ENCODE measurements around the gene ACSF3. TPM values are rescaled to one million over a fixed set of nuclear protein-coding genes. Genes with fewer than 3 reads are reported as not detected.

Gene ACSF3
- total and polyA plus RNA-seq, 4 experiments from 2014 or later: 30.4 to 71.2 (median 50.0) TPM

DNA sequence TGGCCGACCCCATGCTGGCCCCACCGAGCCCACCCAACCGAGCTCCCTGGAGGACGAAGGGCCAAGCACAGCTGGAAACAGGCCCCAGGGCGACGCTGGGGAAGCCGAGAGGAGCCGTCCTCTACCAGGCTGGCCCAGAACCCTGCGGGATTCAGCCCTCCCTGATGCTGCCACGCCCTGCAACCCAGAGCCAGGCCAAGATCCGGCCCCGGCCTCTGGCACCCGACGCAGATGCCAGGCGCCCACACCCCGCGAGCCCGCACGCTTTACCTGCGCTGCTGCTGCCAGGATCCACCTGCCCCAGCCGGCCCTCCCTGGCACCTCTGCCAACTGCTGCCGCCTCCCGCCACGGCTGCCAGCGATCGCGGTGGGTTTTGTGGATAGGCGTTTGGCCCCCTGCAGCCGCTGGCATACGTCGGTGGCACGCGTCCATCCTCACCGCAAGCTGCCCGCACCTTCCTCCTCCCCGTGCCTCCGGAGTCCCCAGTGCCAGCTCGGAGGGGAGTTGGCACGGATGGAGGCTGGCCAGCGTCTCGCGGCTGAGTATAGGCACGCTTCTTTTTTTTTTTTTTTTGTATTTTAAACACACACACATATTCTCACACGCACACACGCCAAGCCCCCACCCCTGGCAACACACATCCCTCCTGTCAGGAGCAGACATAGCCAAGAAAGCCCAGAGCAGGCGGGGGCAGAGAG is 41.3 kb upstream of the ACSF3 start:
- Histone ChIP-seq H3K9me3 (ENCODE audit: control insufficient read depth in 1 of 2, low read length in 2 of 2) (no peaks in the 10 kb centered on the region), H3K27ac (ENCODE audit: low read depth, low read length) (no peak overlapping the region), H3K4me1 (ENCODE audit: insufficient read depth, low read length) (no peaks in the 10 kb centered on the region), H3K27me3 (ENCODE audit: insufficient read depth, low read length) (no peaks in the 10 kb centered on the region), H3K36me3 (ENCODE audit: insufficient read depth, low read length) (no peaks in the 10 kb centered on the region), H3K4me3 (ENCODE audit: low read length in 2 of 2) (no peak overlapping the region)
- CTCF ChIA-PET (ENCODE audit: partially characterized antibody): no interaction called here
- H3K27ac Mint-ChIP-seq: peak overlapping the region in 4 of 7 donors; percentile 42 to 94 (median 88)
- POLR2A ChIA-PET (ENCODE audit: partially characterized antibody): no interaction called here
- peak overlapping the region; percentile 68 to 85 (median 82) for H3K4me3 Mint-ChIP-seq
- no peaks in the 10 kb centered on the region for H3K36me3 Mint-ChIP-seq
- H3K27me3 Mint-ChIP-seq: no peaks in the 10 kb centered on the region
- intact Hi-C loops (cut with micrococcal nuclease): no loop called here
- no peaks in the 10 kb centered on the region for H3K9me3 Mint-ChIP-seq
- H3K4me1 Mint-ChIP-seq: peaks cover 0 to 4% (median 1%) of the 10 kb centered on the region in 4 donors
- DNase-seq: peak in 1 of 5 donors; percentile 9

DNA sequence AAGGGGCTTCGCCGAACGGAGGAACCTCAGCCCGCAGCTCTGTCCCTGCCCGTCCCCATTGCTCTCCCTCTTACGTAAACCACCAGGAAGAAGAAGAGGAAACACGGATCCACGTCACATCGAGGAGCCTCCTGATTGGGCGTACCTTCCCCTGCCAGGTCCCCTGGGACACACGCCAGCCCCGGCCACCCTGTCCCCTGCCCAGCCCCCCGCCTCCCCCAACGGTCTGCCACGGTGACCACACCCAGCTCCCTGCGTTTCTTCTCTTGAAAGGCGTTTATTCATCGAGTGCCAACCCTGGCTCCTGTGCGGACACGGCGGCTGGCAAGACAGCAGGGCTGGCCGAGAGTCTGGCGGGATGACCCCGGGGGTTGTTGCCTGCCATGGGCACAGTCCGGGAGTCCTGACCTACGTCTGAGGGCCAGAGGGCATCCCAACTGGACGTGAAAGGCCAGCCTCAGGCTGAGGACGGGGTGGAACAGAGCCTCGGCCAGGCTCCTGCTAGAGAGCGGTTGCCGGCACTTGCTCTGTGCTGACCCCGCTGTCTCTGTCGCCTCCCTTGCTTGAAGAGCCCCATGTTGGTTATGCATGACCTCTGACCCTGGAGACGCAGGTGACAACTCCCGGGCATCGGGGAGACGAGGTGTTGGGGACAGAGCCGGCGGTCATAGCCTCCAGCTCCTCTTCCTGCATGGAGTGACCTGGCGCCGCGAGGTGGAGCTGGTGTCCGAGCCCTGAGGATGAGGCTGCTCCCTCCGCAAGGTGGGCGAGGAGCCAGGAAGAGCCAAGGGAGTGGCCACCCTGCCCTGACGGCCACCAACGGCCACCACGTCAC is 40.5 kb upstream of the ACSF3 start:
- intact Hi-C loops (cut with micrococcal nuclease): no loop called here
- Mint-ChIP-seq H3K9me3 (no peaks in the 10 kb centered on the region), H3K4me3 (peak overlapping the region; percentile 68 to 85 (median 82)), H3K27me3 (no peaks in the 10 kb centered on the region), H3K27ac (peak overlapping the region in 4 of 7 donors; percentile 42 to 94 (median 88)), H3K4me1 (peaks cover 0 to 4% (median under 1%) of the 10 kb centered on the region in 4 donors), H3K36me3 (no peaks in the 10 kb centered on the region)
- no peaks in the 10 kb centered on the region for H3K27me3 ChIP-seq (ENCODE audit: insufficient read depth, low read length)
- H3K4me3 ChIP-seq (ENCODE audit: low read length in 2 of 2): no peak overlapping the region
- CTCF ChIA-PET (ENCODE audit: partially characterized antibody): no interaction called here
- POLR2A ChIA-PET (ENCODE audit: partially characterized antibody): no interaction called here
- H3K36me3 ChIP-seq (ENCODE audit: insufficient read depth, low read length): no peaks in the 10 kb centered on the region
- H3K4me1 ChIP-seq (ENCODE audit: insufficient read depth, low read length): no peaks in the 10 kb centered on the region
- no peaks in the 10 kb centered on the region for H3K9me3 ChIP-seq (ENCODE audit: control insufficient read depth in 1 of 2, low read length in 2 of 2)
- peak in 1 of 5 donors; percentile 10 for DNase-seq
- no peak overlapping the region for H3K27ac ChIP-seq (ENCODE audit: low read depth, low read length)

DNA sequence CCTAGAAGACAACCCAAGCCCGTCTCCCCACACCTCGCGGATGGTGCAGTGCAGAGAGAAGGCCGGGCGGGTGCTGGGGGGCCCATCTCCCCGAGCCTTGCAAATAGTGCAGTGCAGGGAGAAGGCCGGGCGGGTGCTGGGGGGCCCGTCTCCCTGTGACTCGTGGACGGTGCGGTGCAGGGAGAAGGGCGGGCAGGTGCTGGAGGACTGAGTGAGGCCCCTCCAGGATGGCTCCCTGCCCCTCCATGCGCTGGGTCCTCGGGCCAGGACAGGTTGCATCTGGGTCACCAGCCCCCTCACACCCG is 40.0 kb upstream of the ACSF3 start:
- CTCF ChIA-PET (ENCODE audit: partially characterized antibody): no interaction called here
- H3K4me1 ChIP-seq (ENCODE audit: insufficient read depth, low read length): no peaks in the 10 kb centered on the region
- no peaks in the 10 kb centered on the region for H3K27me3 ChIP-seq (ENCODE audit: insufficient read depth, low read length)
- H3K4me3 ChIP-seq (ENCODE audit: low read length in 2 of 2): no peak overlapping the region
- no peaks in the 10 kb centered on the region for H3K9me3 ChIP-seq (ENCODE audit: control insufficient read depth in 1 of 2, low read length in 2 of 2)
- POLR2A ChIA-PET (ENCODE audit: partially characterized antibody): no interaction called here
- Mint-ChIP-seq H3K9me3 (peaks cover 0 to 1% (median 0%) of the 10 kb centered on the region in 8 donors), H3K27ac (no peak overlapping the region), H3K27me3 (no peaks in the 10 kb centered on the region), H3K4me3 (no peak overlapping the region), H3K36me3 (no peaks in the 10 kb centered on the region), H3K4me1 (peaks cover 0 to 4% (median under 1%) of the 10 kb centered on the region in 4 donors)
- intact Hi-C loops (cut with micrococcal nuclease): no loop called here
- no peaks in the 10 kb centered on the region for H3K36me3 ChIP-seq (ENCODE audit: insufficient read depth, low read length)
- DNase-seq: no peak
- no peak overlapping the region for H3K27ac ChIP-seq (ENCODE audit: low read depth, low read length)

DNA sequence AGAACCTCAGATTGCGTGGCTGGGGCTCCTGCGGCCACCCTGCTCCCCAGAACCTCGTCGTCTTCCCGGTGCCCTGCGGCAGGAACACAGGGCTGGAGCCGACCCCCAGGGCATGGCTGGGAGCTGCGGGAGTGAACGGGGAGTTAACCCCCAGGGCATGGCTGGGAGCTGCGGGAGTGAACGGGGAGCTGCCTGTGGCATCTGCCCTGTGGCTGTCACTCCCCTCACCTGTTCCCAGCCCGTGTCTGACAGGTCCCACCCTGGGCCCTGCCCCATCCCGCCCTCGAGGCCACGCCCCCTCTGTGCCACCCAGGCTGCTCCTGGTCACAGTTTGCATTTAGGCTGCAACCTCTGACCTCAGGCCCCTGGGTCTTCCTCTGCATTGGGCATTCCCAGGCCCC is 39.4 kb upstream of the ACSF3 start:
- peak in 1 of 5 donors; percentile 36 for DNase-seq
- CTCF ChIA-PET (ENCODE audit: partially characterized antibody): no interaction called here
- Mint-ChIP-seq H3K4me3 (no peak overlapping the region), H3K9me3 (peaks cover 0 to 4% (median 0%) of the 10 kb centered on the region in 8 donors), H3K36me3 (no peaks in the 10 kb centered on the region), H3K27ac (no peak overlapping the region), H3K27me3 (no peaks in the 10 kb centered on the region), H3K4me1 (peaks cover 0 to 4% (median under 1%) of the 10 kb centered on the region in 4 donors)
- intact Hi-C loops (cut with micrococcal nuclease): no loop called here
- H3K4me1 ChIP-seq (ENCODE audit: insufficient read depth, low read length): no peaks in the 10 kb centered on the region
- H3K27ac ChIP-seq (ENCODE audit: low read depth, low read length): no peak overlapping the region
- H3K9me3 ChIP-seq (ENCODE audit: control insufficient read depth in 1 of 2, low read length in 2 of 2): no peaks in the 10 kb centered on the region
- POLR2A ChIA-PET (ENCODE audit: partially characterized antibody): no interaction called here
- no peak overlapping the region for H3K4me3 ChIP-seq (ENCODE audit: low read length in 2 of 2)
- H3K36me3 ChIP-seq (ENCODE audit: insufficient read depth, low read length): no peaks in the 10 kb centered on the region
- H3K27me3 ChIP-seq (ENCODE audit: insufficient read depth, low read length): no peaks in the 10 kb centered on the region

DNA sequence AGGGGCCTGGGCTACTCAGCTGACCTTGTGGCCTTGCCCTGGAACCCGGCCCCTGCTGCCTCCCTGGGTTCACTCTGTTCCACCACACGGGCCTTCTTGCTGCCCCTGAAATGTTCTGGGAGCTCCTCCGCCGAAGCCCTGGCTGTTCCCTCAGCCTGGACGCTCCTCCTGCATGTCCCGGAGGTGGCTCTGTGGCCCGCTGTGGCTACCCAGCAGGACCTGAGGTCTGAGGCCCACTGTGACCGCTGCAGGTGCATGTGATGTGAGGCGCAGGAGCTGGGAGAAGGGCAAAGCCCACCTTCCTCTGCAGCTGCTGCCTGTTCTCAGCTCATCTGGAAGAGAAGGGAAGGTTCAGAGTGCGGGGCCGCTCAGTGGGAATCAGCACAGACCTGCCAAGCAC is 38.9 kb upstream of the ACSF3 start:
- H3K9me3 Mint-ChIP-seq: peaks cover 0 to 4% (median 0%) of the 10 kb centered on the region in 8 donors
- Histone ChIP-seq H3K9me3 (ENCODE audit: control insufficient read depth in 1 of 2, low read length in 2 of 2) (no peaks in the 10 kb centered on the region), H3K4me1 (ENCODE audit: insufficient read depth, low read length) (no peaks in the 10 kb centered on the region), H3K27me3 (ENCODE audit: insufficient read depth, low read length) (no peaks in the 10 kb centered on the region), H3K4me3 (ENCODE audit: low read length in 2 of 2) (no peak overlapping the region), H3K27ac (ENCODE audit: low read depth, low read length) (no peak overlapping the region), H3K36me3 (ENCODE audit: insufficient read depth, low read length) (no peaks in the 10 kb centered on the region)
- H3K36me3 Mint-ChIP-seq: no peaks in the 10 kb centered on the region
- ChIA-PET CTCF (ENCODE audit: partially characterized antibody) (no interaction called here), POLR2A (ENCODE audit: partially characterized antibody) (no interaction called here)
- H3K4me3 Mint-ChIP-seq: no peak overlapping the region
- peaks cover 0 to 4% (median under 1%) of the 10 kb centered on the region in 4 donors for H3K4me1 Mint-ChIP-seq
- peak overlapping the region in 1 of 7 donors; percentile 72 for H3K27ac Mint-ChIP-seq
- no peak for DNase-seq
- no peaks in the 10 kb centered on the region for H3K27me3 Mint-ChIP-seq
- intact Hi-C loops (cut with micrococcal nuclease): no loop called here

DNA sequence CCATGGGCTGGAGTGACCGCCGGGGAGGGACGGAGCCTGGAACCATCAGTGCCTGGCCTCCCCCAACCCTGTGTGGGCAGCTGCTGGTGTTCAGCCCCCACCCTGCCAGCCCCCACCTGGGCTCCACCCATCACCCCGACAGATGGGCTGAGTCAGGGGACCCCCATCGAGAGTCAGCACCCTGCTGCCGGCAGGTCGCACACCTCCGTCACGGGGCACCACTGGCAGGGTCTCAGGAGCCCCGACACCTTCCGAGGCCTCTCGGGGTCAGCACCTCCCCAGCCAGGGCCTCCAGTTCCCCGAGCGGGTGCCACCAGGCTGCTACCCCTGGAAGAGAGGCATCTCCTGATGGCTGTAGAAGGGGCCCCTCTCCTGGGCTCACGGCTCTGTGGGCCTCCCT is 38.3 kb upstream of the ACSF3 start:
- peaks cover 0 to 4% (median 0%) of the 10 kb centered on the region in 8 donors for H3K9me3 Mint-ChIP-seq
- Histone ChIP-seq H3K27ac (ENCODE audit: low read depth, low read length) (no peak overlapping the region), H3K27me3 (ENCODE audit: insufficient read depth, low read length) (no peaks in the 10 kb centered on the region), H3K4me3 (ENCODE audit: low read length in 2 of 2) (no peak overlapping the region), H3K4me1 (ENCODE audit: insufficient read depth, low read length) (no peaks in the 10 kb centered on the region), H3K36me3 (ENCODE audit: insufficient read depth, low read length) (no peaks in the 10 kb centered on the region), H3K9me3 (ENCODE audit: control insufficient read depth in 1 of 2, low read length in 2 of 2) (no peaks in the 10 kb centered on the region)
- DNase-seq: no peak
- H3K4me1 Mint-ChIP-seq: peaks cover 0 to 4% (median under 1%) of the 10 kb centered on the region in 4 donors
- POLR2A ChIA-PET (ENCODE audit: partially characterized antibody): no interaction called here
- no peak overlapping the region for H3K27ac Mint-ChIP-seq
- H3K4me3 Mint-ChIP-seq: no peak overlapping the region
- no peaks in the 10 kb centered on the region for H3K27me3 Mint-ChIP-seq
- no peaks in the 10 kb centered on the region for H3K36me3 Mint-ChIP-seq
- intact Hi-C loops (cut with micrococcal nuclease): no loop called here
- CTCF ChIA-PET (ENCODE audit: partially characterized antibody): no interaction called here

DNA sequence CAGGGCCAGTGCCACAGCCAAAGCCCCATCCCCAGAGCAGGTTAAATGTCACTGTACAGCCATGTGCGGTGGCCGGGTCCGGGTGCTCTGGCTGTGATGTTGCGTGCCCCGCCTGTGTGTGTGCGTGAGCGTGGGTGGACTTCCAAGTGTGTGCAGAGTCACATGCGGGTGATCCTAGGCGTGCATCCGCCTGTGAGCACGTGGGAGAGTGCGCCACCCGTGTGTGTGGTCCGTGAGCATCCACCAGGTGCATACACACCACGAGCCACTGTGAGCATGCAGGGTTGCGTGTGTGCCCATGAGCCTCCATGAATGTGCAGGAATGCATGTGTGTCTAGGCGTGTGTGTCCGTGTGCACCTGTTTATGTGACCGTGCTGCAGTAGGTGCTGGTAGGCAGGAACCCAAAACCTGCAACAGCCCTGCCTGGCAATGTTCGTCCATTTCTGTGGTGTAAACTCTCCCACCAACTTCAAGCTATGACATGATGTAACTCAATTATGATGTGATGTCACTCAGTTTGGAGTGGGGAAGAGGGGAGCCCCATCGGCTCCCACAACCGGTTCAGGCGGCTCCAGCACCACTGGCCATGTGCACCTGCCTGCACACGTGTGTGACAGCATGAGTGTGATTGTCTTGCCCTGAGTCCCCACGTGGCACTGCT is 37.6 kb upstream of the ACSF3 start:
- Mint-ChIP-seq H3K27ac (no peak overlapping the region), H3K9me3 (peaks cover 0 to 4% (median 0%) of the 10 kb centered on the region in 8 donors), H3K4me1 (peaks cover 0 to 8% (median under 1%) of the 10 kb centered on the region in 4 donors), H3K4me3 (peak overlapping the region in 1 of 8 donors; percentile 31), H3K27me3 (no peaks in the 10 kb centered on the region), H3K36me3 (no peaks in the 10 kb centered on the region)
- Histone ChIP-seq H3K4me3 (ENCODE audit: low read length in 2 of 2) (no peak overlapping the region), H3K4me1 (ENCODE audit: insufficient read depth, low read length) (no peaks in the 10 kb centered on the region), H3K27ac (ENCODE audit: low read depth, low read length) (no peak overlapping the region), H3K9me3 (ENCODE audit: control insufficient read depth in 1 of 2, low read length in 2 of 2) (no peaks in the 10 kb centered on the region), H3K27me3 (ENCODE audit: insufficient read depth, low read length) (no peaks in the 10 kb centered on the region), H3K36me3 (ENCODE audit: insufficient read depth, low read length) (no peaks in the 10 kb centered on the region)
- intact Hi-C loops (cut with micrococcal nuclease): no loop called here
- ChIA-PET CTCF (ENCODE audit: partially characterized antibody) (no interaction called here), POLR2A (ENCODE audit: partially characterized antibody) (no interaction called here)
- DNase-seq: no peak

Measured in CD4-positive, alpha-beta memory T cell (primary cell).